Heart left ventricle (tissue), 13 donors: ENCODE results near the gene CALM3.

Experiments used
- POLR2A ChIP-seq, 2 donors: fragments of 450-650 bp; IDR thresholded peaks; one replicate each; pipeline ENCODE4 v1.6.1; 2017; ENCODE audit warnings: antibody characterized with exemption in 2 of 2, mild to moderate bottlenecking in 2 of 2, moderate library complexity in 2 of 2
- TF ChIP-seq, protein P1 (sequence below), 12 donors: fragments of 200-600 bp; sonication (generic) in 4 of 12; IDR thresholded peaks; one replicate each; pipeline versions ENCODE4 v1.5.0 to v1.8.0; 2018 to 2022; ENCODE audit warnings: antibody characterized with exemption in 12 of 12, mild to moderate bottlenecking in 5 of 12
- donor health status: ischemic (EF 13 %, LVEDD 7.1; RV severe dilation, severe dysfunction).
- donor health status: DM: no; HTN: yes; CAD: no.
- donor health status: DM: no; HTN: no; CAD: no.
- donor health status: ischemic (EF 25% LVEDD 6.9; RV normal size, moderate dysfunction).
- donor health status: ischemic (EF 25% LVEDD 5.7; RV mildly dilated, moderate dysfunction).
- donor health status: ischemic (EF 35%, LVEDD 5.7; RV mildly dilated, moderate dysfunction).
- donor health status: nonischemic (EF 11% LVEDD 7.7; RV severe dilation, severe dysfunction).
- donor health status: DM: yes; HTN: yes; CAD: no.
- donor health status: PGD.
- donor health status: ischemic (EF 29% LVEDD 5.4; RV normal size, mild dysfunction).
- donor health status: nonischemic (EF 23%, LVEDD 6.1; RV moderate dilation, normal function).

DNA sequence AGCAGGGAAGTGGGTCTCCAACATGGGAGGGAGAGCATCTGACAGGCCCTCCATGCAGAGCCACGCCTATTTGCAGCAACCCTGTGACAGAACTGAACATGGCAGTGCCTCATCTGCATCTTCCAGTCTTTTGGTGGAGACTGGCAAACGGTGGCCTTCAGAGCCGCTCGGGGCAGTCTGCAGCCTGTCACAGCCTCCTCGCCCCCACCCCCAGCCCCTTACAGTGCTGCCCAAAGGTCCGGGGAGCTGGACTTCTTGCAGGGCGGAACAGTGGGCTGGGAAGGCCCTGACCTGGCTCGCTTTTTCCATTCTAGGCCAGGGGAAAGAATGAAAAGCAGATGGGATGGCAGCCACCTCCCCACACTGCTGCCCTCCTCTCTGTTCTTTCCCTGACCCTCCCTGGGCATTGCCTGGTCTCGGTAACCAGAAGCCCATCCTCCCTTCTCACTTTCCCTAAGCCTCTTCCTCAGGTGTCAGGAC is 2.7 kb downstream of the CALM3 start:
- TF ChIP-seq, protein P1, sequence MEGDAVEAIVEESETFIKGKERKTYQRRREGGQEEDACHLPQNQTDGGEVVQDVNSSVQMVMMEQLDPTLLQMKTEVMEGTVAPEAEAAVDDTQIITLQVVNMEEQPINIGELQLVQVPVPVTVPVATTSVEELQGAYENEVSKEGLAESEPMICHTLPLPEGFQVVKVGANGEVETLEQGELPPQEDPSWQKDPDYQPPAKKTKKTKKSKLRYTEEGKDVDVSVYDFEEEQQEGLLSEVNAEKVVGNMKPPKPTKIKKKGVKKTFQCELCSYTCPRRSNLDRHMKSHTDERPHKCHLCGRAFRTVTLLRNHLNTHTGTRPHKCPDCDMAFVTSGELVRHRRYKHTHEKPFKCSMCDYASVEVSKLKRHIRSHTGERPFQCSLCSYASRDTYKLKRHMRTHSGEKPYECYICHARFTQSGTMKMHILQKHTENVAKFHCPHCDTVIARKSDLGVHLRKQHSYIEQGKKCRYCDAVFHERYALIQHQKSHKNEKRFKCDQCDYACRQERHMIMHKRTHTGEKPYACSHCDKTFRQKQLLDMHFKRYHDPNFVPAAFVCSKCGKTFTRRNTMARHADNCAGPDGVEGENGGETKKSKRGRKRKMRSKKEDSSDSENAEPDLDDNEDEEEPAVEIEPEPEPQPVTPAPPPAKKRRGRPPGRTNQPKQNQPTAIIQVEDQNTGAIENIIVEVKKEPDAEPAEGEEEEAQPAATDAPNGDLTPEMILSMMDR (IDR thresholded peaks at IDR 0.05), result no peak
- no peak for TF ChIP-seq POLR2A (IDR thresholded peaks at IDR 0.05)
